ENCODE results near the gene SDC3.
"Not testable (repeated sequence)": the region's sequence is repeated elsewhere in the genome, so short reads cannot be mapped to it uniquely, and the experiment has no call there.

The SDC3 gene, protein sequence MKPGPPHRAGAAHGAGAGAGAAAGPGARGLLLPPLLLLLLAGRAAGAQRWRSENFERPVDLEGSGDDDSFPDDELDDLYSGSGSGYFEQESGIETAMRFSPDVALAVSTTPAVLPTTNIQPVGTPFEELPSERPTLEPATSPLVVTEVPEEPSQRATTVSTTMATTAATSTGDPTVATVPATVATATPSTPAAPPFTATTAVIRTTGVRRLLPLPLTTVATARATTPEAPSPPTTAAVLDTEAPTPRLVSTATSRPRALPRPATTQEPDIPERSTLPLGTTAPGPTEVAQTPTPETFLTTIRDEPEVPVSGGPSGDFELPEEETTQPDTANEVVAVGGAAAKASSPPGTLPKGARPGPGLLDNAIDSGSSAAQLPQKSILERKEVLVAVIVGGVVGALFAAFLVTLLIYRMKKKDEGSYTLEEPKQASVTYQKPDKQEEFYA
- 0.54 to 1.4 (median 0.58) reads per million in 3 experiments for total RNA-seq

- no peak for DNase-seq
Observed at GRCh38 chr1:30908696-30909364, at the start of gene SDC3. Gene SDC3, minus strand, starts transcription at chr1:30908758. Its CDS starts 172 bp downstream, at chr1:30908586.

GRCh38 chr1:30957560-30958222 is 49.1 kb upstream of the SDC3 start:
- no peak for DNase-seq

DNA sequence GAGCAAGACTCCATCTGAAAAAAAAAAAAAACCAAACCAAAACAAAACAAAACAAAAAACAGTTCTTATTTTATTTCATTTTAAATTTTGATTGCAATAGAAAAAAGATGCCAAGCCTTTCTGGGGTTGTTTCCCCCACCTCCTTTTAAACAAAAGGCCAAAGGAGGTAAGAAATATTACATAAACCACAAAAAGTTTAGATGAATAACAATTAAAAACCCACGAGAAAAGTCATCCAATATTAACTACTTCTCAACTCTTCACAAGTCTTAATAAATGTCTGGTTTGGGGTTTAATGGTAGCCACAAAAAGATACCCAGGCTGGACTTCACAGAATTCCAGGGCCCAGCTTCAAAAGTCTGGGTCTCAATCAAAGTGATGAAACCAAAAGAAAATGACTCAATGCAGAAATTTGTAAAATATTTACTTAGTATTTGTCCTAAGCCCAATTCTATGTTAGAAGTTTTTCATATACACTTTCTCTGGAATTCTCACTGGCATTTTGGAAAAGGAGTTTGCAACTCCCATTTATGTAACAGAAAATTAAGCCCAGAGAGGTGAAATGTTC is 47.0 kb upstream of the SDC3 start:
- DNase-seq, result no peak

- no peak for DNase-seq
Observed at GRCh38 chr1:30953685-30954084, 45.1 kb upstream of the SDC3 start.

- no peak for DNase-seq
Observed at GRCh38 chr1:30952098-30952497, 43.5 kb upstream of the SDC3 start.

DNA sequence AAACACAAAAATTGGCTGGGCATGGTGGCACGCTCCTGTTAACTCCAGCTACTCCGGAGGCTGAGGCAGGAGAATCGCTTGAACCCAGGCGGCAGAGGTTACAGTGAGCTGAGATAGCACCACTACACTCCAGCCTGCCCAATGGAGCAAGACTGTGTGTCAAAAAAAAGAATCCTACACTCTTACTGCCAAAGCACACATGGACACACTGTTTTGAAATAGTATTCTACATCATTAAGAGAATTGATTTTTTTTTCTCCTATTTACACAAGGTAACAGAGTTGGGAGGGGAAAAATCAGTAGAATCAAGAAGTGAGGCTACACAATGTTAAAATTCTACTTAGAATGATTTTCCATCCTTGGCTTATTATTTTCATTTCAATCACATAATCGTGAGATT is 42.1 kb upstream of the SDC3 start:
- DNase-seq, result no peak

- DNase-seq, result no peak
Observed at GRCh38 chr1:30950053-30950452, 41.5 kb upstream of the SDC3 start.

DNA sequence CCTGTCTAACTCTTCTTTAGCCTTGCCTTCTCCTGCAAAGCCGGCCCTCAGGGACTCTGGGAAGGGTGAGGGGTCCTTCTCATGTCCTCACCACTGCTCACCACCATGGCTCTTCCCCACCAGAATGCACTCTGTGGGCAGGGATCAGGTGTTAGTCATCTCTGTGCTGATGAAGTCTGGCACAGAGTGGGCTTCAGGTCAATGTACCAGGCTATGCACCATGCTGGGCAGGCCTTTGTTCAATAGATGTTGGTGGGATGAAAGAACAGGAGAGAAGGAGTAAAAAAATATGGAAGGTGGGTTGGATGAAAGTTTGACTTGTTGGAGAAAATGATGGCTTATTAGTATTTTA is 40.9 kb upstream of the SDC3 start:
- not testable (repeated sequence) for DNase-seq

DNA sequence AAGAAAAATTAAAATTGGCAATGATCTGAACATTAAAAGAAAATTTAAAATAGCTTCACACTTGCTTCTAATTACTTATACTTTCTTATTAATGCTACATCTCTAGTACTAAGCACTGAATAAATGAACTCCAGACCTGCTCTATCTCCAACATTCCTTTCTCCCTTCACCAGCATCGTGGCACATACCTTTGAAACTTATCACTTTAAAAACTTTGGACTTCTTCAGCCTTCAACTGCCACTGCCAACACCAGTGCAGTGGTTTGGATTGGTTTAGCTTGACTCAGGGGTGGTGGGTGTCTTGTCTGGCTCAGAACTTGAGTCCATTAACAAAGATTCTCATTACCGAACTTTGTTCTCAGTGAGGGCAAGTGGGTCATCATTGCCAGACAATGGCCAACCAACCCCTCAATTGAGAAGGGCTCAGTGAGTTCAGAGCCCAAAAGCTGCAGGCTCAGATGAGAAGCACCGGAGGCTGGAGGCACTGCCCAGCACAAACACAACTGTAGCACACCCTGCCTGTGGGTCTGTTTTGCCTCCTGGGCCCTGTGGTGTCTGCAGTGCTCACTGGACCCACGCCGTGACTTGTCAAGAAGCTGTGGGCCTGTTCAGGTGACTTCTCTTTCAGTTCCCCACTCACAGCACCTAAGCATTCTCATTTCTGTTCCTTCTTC is 40.4 kb upstream of the SDC3 start:
- not testable (repeated sequence) for DNase-seq

- no peak for DNase-seq
Observed at GRCh38 chr1:30948278-30948677, 39.7 kb upstream of the SDC3 start.

GRCh38 chr1:30947212-30947611 is 38.7 kb upstream of the SDC3 start:
- no peak for DNase-seq

- DNase-seq, result no peak
Observed at GRCh38 chr1:30942326-30942963, 33.9 kb upstream of the SDC3 start.

GRCh38 chr1:30940541-30940940 is 32.0 kb upstream of the SDC3 start:
- no peak for DNase-seq

DNA sequence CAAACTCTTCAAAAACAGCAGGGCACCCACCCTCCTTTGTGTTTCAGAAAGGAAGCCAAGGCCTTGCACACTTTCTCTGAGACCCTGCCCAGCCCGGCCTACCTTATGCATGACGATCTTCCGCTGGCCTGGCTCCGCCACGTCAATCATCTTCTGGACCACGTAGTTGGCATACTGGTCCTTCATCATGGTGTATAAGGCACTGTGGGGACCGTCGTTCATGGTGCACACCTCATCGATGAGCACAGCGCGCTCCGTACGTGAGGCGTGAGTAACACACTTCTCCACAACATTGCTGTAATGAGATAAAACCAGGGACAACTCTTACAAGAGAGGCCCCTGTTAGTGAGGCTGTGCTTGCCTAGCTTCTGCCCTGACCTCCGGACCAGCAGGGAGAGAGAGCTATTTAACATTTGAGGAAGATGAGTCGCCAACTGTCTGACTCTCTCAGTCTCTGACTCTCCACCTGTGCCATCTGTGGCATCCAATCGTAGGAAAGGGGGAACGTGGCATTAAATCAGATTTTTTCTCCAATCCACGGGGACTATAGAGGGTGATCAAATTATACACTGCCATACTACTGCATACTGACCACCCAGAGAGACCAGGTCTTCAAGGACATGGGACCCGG is 28.1 kb upstream of the SDC3 start:
- DNase-seq, result no peak

- not testable (repeated sequence) for DNase-seq
Observed at GRCh38 chr1:30935758-30936157, 27.2 kb upstream of the SDC3 start.

DNA sequence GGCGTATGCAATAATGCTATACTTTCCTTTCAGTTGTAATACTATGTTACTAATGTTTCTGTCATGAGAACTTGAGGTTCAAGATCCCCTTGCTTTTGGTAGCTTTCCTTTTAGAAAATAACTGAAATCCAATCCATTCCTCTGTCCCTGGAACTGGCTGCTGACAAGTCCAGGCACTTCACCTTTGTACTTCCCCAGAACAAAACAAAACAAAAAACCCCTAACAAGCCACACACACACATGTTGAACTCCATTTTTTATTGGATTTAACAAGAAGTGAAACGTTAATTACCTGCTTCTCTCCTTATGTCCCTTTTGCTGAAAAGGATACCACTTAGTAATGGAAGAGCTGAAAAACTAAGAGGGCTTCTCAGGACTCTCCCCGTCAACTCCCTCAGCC is 26.1 kb upstream of the SDC3 start:
- DNase-seq, result no peak

DNA sequence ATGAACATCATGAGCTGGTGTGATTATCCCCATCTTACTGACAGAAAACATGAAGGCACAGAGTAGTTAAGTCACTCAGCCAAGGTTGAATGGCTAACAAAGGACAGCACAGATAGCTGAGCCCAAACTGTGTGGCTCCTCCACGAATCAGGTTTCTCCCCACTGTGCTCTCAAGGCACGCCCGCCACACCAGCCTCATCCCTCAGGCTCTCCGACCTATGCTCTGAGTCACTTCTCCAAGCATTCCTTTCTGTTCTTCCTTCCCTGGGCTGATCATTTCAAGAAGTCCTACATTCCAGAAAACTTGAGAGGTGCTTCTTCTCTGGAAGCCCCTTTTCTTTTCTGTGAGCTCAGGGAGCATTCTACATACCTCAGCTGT is 25.3 kb upstream of the SDC3 start:
- DNase-seq, result no peak

DNA sequence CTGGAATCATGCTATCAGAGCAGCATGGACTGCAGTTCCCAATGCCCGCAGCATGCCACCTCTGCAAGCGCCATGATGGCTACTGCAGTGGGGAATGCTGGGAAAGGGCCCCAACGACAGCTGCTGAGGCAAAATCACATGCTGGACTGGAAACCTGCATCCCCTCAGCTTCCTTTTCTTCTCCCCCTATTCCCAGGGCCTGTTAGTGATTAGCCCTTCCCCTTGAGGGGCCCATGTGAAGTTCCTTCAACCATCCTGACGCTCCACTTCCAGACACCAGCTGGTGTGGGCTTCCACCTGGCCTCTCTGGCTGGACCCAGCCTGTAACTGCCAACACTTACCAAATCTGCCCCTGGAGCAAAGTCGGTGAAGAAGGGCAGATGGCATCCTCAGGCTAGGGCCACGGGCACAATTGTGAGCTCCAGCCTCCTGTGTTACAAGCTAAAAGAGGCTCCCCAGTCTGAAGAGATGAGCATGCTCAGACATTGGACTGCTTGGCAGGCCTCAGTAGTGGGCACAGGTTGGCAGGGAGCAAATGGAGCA is 22.1 kb upstream of the SDC3 start:
- DNase-seq, result no peak

- DNase-seq, result no peak
Observed at GRCh38 chr1:30929944-30930525, 21.5 kb upstream of the SDC3 start.

GRCh38 chr1:30929135-30929889 is 20.8 kb upstream of the SDC3 start:
- DNase-seq, result peak; percentile 26

GRCh38 chr1:30928789-30929134 is 20.2 kb upstream of the SDC3 start:
- DNase-seq, result no peak

All from central memory CD4-positive, alpha-beta T cell (primary cell).